OCI-LY7 (cell line): ENCODE data around the gene NSD2. TPM values are rescaled to one million over a fixed set of nuclear protein-coding genes. Genes with fewer than 3 reads are reported as not detected.

Source experiments
- BruUV-seq: library from RNA; stranded (reverse); fragments of 400-500 nt; replicated peaks from 2 replicates; lab custom pipeline; 2021; lab: Mats Ljungman, UMichigan
- CTCF ChIA-PET: fragments of 300-600 bp; sonication (Branson Sonifier 250); formaldehyde crosslinking; loops from one replicate; lab custom pipeline; 2022; ENCODE audit warnings: antibody characterized with exemption; ENCODE audit not compliant: unreplicated experiment; lab: Charles Lee
- POLR2A ChIA-PET: fragments of 300-600 bp; sonication (Branson Sonifier 250); formaldehyde crosslinking; loops from one replicate; lab custom pipeline; 2022; ENCODE audit warnings: antibody characterized with exemption; lab: Charles Lee
- DNase-seq: peaks from one replicate; pipeline ENCODE4 v3.0.0-alpha.2; 2015; ENCODE audit warnings: low spot score
- H2AFZ ChIP-seq: fragments of 200-600 bp; sonication (generic), shearing (Covaris generic); 2 replicates; pipeline ENCODE4 v1.6.1; 2014; ENCODE audit warnings: mild to moderate bottlenecking, antibody characterized with exemption, low read length, moderate library complexity
- H3K27ac ChIP-seq: fragments of 200-600 bp; sonication (generic); 2 replicates; pipeline ENCODE4 v1.5.1; 2014; ENCODE audit warnings: mixed run types, low read depth, mild to moderate bottlenecking, moderate library complexity, low read length, inconsistent platforms; ENCODE audit not compliant: poor library complexity, severe bottlenecking
- H3K36me3 ChIP-seq: fragments of 200-600 bp; sonication (generic); 2 replicates; pipeline ENCODE4 v1.6.1; 2014; ENCODE audit warnings: mild to moderate bottlenecking, antibody characterized with exemption, low read length, moderate library complexity, mixed read lengths; ENCODE audit not compliant: insufficient read depth
- H3K4me1 ChIP-seq: fragments of 200-600 bp; sonication (generic); 2 replicates; pipeline ENCODE4 v1.5.1; 2014; ENCODE audit warnings: mild to moderate bottlenecking, low read length; ENCODE audit not compliant: insufficient read depth, poor library complexity, severe bottlenecking
- H3K4me2 ChIP-seq: fragments of 200-600 bp; sonication (generic); 2 replicates; pipeline ENCODE4 v1.6.1; 2014; ENCODE audit warnings: mild to moderate bottlenecking, low read length
- H3K4me3 ChIP-seq: fragments of 200-600 bp; sonication (generic); 2 replicates; pipeline ENCODE4 v1.5.1; 2014; ENCODE audit warnings: mild to moderate bottlenecking, low read depth, low read length; ENCODE audit not compliant: poor library complexity, severe bottlenecking
- H3K79me2 ChIP-seq: fragments of 200-600 bp; sonication (generic); 2 replicates; pipeline ENCODE4 v1.6.1; 2016; ENCODE audit warnings: low read depth, mild to moderate bottlenecking, low read length, moderate library complexity, mixed read lengths; ENCODE audit not compliant: insufficient read depth
- H3K9me2 ChIP-seq: fragments of 200-600 bp; sonication (generic); 2 replicates; pipeline ENCODE4 v1.6.1; 2016; ENCODE audit warnings: mild to moderate bottlenecking, low read length, mixed read lengths; ENCODE audit not compliant: insufficient read depth
- H3K9me3 ChIP-seq: fragments of 200-600 bp; sonication (generic); 2 replicates; pipeline ENCODE4 v1.6.1; 2014; ENCODE audit warnings: mild to moderate bottlenecking, mixed run types, low read length, mixed read lengths
- H4K20me1 ChIP-seq: fragments of 200-600 bp; sonication (generic); 2 replicates; pipeline ENCODE4 v1.6.1; 2014; ENCODE audit warnings: mild to moderate bottlenecking, antibody characterized with exemption, low read length, moderate library complexity, mixed read lengths; ENCODE audit not compliant: insufficient read depth
- EZH2phosphoT487 ChIP-seq: fragments of 200-600 bp; sonication (generic); IDR thresholded peaks from 2 replicates; pipeline ENCODE4 v1.6.1; 2018; ENCODE audit warnings: low read depth, borderline replicate concordance, mild to moderate bottlenecking, mixed run types, antibody characterized with exemption, low read length, moderate library complexity, mixed read lengths
- intact Hi-C: fragments of 100-400 bp; cut with micrococcal nuclease; formaldehyde crosslinking; loops from one replicate; pipeline ENCODE4 v1.10.0; 2022; ENCODE audit not compliant: unreplicated experiment
- total RNA-seq, 2 experiments: library from RNA; depleted of rRNA in 1 of 2; stranded (reverse); fragments of >200 nt in 1 of 2; shearing (Covaris generic) in 1 of 2; gene quantifications; 2 replicates each; pipeline ENCODE4 v1.2.3, GENCODE V29; 2014 to 2022
- TF ChIP-seq, protein P1 (sequence below): fragments of 200-600 bp; sonication (generic); conservative IDR thresholded peaks from 2 replicates; pipeline ENCODE4 v1.5.1; 2014; ENCODE audit warnings: mild to moderate bottlenecking, antibody characterized with exemption, low read length, moderate library complexity, mixed read lengths

Gene NSD2
- total RNA-seq, 2 experiments from 2014 or later: 169 to 329 TPM

DNA sequence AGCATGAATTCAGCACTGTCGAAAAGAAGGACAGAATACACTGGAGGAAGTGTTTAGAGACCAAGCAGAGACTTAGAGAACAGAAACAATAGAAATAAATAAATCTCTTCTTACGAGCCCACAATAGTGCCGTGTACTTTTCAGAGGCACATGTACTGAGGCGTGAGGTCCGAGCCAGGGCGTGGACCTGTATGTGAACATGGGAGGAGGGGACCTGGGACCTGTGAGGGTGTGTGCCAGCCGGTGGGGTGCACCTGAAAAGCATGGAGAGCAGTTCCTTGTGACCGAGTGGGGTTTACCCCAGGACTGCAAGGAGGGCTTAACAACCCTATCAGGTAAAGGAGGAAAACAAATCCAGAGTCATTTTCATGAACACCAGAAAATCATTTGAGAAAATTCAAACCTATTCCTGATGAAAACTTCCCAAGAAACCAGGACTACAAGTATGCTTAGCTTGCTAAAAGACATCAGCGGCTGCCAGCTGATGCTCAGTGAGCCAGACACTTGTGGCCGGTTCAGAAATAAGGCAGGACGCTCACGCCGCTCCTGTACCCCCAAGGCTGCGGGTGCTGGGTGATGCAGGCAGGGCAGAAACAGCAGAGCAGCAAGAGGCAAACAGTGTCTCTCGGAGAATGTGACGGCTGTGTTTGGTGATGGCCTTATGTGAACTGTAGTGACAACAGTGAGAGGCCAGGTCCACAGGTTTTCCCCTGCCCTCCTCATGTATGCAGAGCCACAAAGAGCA, 100.4 kb downstream of the NSD2 start:
- ChIA-PET CTCF (no interaction called here), POLR2A (no interaction called here)

DNA sequence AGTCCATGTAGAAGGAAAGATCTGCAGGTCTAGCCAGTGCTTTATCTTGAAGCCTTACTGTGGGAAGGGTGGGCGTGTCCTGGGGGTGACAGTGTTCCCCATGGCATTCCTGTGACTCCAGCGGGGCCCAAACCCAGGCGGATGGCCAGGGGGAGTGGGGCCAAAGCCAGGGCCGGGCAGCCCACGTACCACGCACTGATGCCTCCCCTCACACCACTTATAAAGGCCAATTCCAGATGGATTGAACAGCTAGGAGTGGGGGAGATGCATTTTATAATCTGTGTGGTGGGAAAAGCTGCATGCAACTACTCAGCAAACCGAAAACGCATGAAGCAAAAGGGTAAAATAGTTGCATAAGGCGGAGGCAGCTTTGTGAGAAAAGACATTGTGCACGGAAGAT, 101.2 kb downstream of the NSD2 start:
- no peak for DNase-seq
- H3K4me1 ChIP-seq: no peaks in the 10 kb centered on the region
- ChIA-PET CTCF (no interaction called here), POLR2A (no interaction called here)
- no peak overlapping the region for H3K27ac ChIP-seq
- no peaks in the 10 kb centered on the region for H3K9me3 ChIP-seq
- H3K79me2 ChIP-seq: no peaks in the 10 kb centered on the region
- H4K20me1 ChIP-seq: no peaks in the 10 kb centered on the region
- no peak overlapping the region for H3K4me3 ChIP-seq
- H3K9me2 ChIP-seq: no peaks in the 10 kb centered on the region
- peaks cover 100% of the 10 kb centered on the region for H3K36me3 ChIP-seq
- no TSS peak for BruUV-seq
- no peak overlapping the region for H3K4me2 ChIP-seq
- intact Hi-C loops: no loop called here
- H2AFZ ChIP-seq: no peak overlapping the region
- TF ChIP-seq, protein P1, sequence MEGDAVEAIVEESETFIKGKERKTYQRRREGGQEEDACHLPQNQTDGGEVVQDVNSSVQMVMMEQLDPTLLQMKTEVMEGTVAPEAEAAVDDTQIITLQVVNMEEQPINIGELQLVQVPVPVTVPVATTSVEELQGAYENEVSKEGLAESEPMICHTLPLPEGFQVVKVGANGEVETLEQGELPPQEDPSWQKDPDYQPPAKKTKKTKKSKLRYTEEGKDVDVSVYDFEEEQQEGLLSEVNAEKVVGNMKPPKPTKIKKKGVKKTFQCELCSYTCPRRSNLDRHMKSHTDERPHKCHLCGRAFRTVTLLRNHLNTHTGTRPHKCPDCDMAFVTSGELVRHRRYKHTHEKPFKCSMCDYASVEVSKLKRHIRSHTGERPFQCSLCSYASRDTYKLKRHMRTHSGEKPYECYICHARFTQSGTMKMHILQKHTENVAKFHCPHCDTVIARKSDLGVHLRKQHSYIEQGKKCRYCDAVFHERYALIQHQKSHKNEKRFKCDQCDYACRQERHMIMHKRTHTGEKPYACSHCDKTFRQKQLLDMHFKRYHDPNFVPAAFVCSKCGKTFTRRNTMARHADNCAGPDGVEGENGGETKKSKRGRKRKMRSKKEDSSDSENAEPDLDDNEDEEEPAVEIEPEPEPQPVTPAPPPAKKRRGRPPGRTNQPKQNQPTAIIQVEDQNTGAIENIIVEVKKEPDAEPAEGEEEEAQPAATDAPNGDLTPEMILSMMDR: no peak
- no peak for TF ChIP-seq EZH2phosphoT487

More for the DNA sequence above, 100.4 kb downstream of the NSD2 start:
- intact Hi-C loops: no loop called here
- Histone ChIP-seq H3K4me1 (no peaks in the 10 kb centered on the region), H3K79me2 (no peaks in the 10 kb centered on the region), H3K9me2 (no peaks in the 10 kb centered on the region), H3K27ac (no peak overlapping the region), H3K4me2 (no peak overlapping the region), H4K20me1 (no peaks in the 10 kb centered on the region), H3K36me3 (peaks cover 93% of the 10 kb centered on the region), H3K9me3 (no peaks in the 10 kb centered on the region), H3K4me3 (no peak overlapping the region), H2AFZ (no peak overlapping the region)
- no TSS peak for BruUV-seq
- no peak for TF ChIP-seq EZH2phosphoT487
- TF ChIP-seq, protein P1: no peak
- DNase-seq: no peak

DNA sequence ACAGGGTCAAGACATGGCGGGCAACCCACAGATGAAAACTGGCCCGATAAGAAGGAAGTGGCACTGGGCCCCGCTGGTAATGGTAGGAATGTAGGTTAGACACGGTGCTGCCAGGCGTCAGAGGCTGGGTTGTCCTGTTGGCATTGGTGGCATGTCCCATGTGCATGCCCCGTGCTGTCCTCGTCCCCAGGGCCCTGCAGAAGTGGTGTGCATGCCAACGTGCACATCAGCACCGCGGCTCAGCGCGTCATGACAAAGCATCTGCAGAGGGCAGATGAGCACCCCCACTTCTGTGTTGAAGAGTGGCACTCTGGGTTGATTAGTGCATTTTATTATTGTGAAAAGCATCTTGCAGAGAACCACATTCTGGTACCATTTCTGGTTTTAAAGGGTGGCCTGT, 102.0 kb downstream of the NSD2 start:
- Histone ChIP-seq H3K4me2 (no peak overlapping the region), H4K20me1 (no peaks in the 10 kb centered on the region), H2AFZ (no peak overlapping the region), H3K4me3 (no peak overlapping the region), H3K4me1 (no peaks in the 10 kb centered on the region), H3K27ac (no peak overlapping the region), H3K79me2 (no peaks in the 10 kb centered on the region), H3K9me3 (no peaks in the 10 kb centered on the region), H3K9me2 (no peaks in the 10 kb centered on the region), H3K36me3 (peaks cover 99% of the 10 kb centered on the region)
- intact Hi-C loops: no loop called here
- BruUV-seq: no TSS peak
- TF ChIP-seq EZH2phosphoT487: no peak
- TF ChIP-seq, protein P1: no peak
- ChIA-PET POLR2A (no interaction called here), CTCF (no interaction called here)
- no peak for DNase-seq
